Sigmoid colon (tissue), 7 donors: ENCODE results near the gene TELO2. TPM values are rescaled to one million over a fixed set of nuclear protein-coding genes. Genes with fewer than 3 reads are reported as not detected.

Experiments
- DNase-seq: peaks from one replicate; pipeline ENCODE4 v3.0.0-alpha.2; 2019
- H3K27ac ChIP-seq, 4 donors: fragments of 200-600 bp; sonication (generic); one replicate each; pipeline ENCODE4 v1.5.1; 2016 to 2019; ENCODE audit warnings: mild to moderate bottlenecking in 1 of 4
- H3K27me3 ChIP-seq, 3 donors: fragments of 200-600 bp; sonication (generic); one replicate each; pipeline ENCODE4 v1.5.1; 2019; ENCODE audit warnings: mild to moderate bottlenecking in 1 of 3
- H3K36me3 ChIP-seq, 4 donors: fragments of 200-600 bp; sonication (generic); one replicate each; pipeline ENCODE4 v1.5.1; 2016 to 2019
- H3K4me1 ChIP-seq, 4 donors: fragments of 200-600 bp; sonication (generic); one replicate each; pipeline ENCODE4 v1.5.1; 2017 to 2019
- H3K4me3 ChIP-seq, 4 donors: fragments of 200-600 bp; sonication (generic); one replicate each; pipeline ENCODE4 v1.5.1; 2017 to 2019; ENCODE audit warnings: mild to moderate bottlenecking in 2 of 4, moderate library complexity in 1 of 4
- H3K9me3 ChIP-seq, 4 donors: fragments of 200-600 bp in 3 of 4; sonication (generic) in 3 of 4; one replicate each; pipeline versions ENCODE4 v1.5.1 to v1.6.1; 2013 to 2019
- CTCF ChIP-seq, 4 experiments: fragments of 450-650 bp in 3 of 4; fragments of 200-600 bp in 1 of 4; IDR thresholded peaks; one replicate each; pipeline ENCODE4 v1.5.1; 2016 to 2019; ENCODE audit warnings: antibody characterized with exemption in 4 of 4, mild to moderate bottlenecking in 3 of 4, moderate library complexity in 2 of 4
- EP300 ChIP-seq, 4 donors: sonication (generic); formaldehyde crosslinking; IDR thresholded peaks; one replicate each; pipeline ENCODE4 v1.6.1; 2017; ENCODE audit warnings: antibody characterized with exemption in 4 of 4
- POLR2A ChIP-seq, 2 donors: fragments of 450-650 bp; IDR thresholded peaks; one replicate each; pipeline ENCODE4 v1.6.1; 2016; ENCODE audit warnings: antibody characterized with exemption in 2 of 2, mild to moderate bottlenecking in 2 of 2, moderate library complexity in 2 of 2
- POLR2AphosphoS5 ChIP-seq, 4 donors: sonication (generic); formaldehyde crosslinking; IDR thresholded peaks; one replicate each; pipeline ENCODE4 v1.6.1; 2017; ENCODE audit warnings: antibody characterized with exemption in 4 of 4
- WGBS, 2 donors: extraction: QIAGEN DNeasy Blood & Tissue Kit; methylation state at CpG; one replicate each; pipeline ENCODE4 v1.1.7; 2013; 5-methylcytosine and 5-hydroxymethylcytosine counted together
- intact Hi-C: fragments of 100-400 bp; cut with DNase I; formaldehyde crosslinking; loops from one replicate; pipeline ENCODE4 v1.15.1; 2023
- polyA plus RNA-seq, 3 donors: library from polyadenylated mRNA; stranded (reverse); fragments of 200-250 nt; gene quantifications; one replicate each; pipeline ENCODE4 v1.2.3, GENCODE V29; 2013
- total RNA-seq, 4 donors: library from RNA; depleted of rRNA; stranded (reverse); fragments of >200 nt; gene quantifications; one replicate each; pipeline ENCODE4 v1.1.0, GENCODE V29; 2016
- donor health status: healthy with polysubstance abuse.
- donor health status: Bipolar disorder and iron deficiency.
- donor health status: healthy.

The TELO2 gene
- total and polyA plus RNA-seq, 7 donors = 10.4 to 60.3 (median 13.2) TPM

GRCh38 chr16:1469693-1470201 is 23.4 kb upstream of the TELO2 start:
- no peak for TF ChIP-seq CTCF (IDR thresholded peaks at IDR 0.05)
- no peak for TF ChIP-seq POLR2AphosphoS5 (IDR thresholded peaks at IDR 0.05)
- no peak for TF ChIP-seq EP300 (IDR thresholded peaks at IDR 0.05)
- Histone ChIP-seq H3K4me1 (peaks cover 0 to 33% (median 26%) of the 10 kb centered on the region in 4 donors), H3K27ac (no peak overlapping the region), H3K4me3 (no peak overlapping the region), H3K27me3 (no peaks in the 10 kb centered on the region), H3K9me3 (no peaks in the 10 kb centered on the region), H3K36me3 (peaks cover 0 to 2% (median 0%) of the 10 kb centered on the region in 4 donors)
- WGBS, 2 donors = 80 to 84% methylated on average over 20 of the region's 20 CpGs
- intact Hi-C loops = no loop called here
- no peak for DNase-seq

- WGBS, 2 donors = 75 to 84% methylated on average over 14 of the region's 14 CpGs
- peak overlapping the region in 1 of 4 donors; percentile 31 for H3K27ac ChIP-seq
- DNase-seq = no peak
- H3K4me3 ChIP-seq = no peak overlapping the region
- no peak for TF ChIP-seq POLR2AphosphoS5 (IDR thresholded peaks at IDR 0.05)
- no peak for TF ChIP-seq CTCF (IDR thresholded peaks at IDR 0.05)
- TF ChIP-seq POLR2A (IDR thresholded peaks at IDR 0.05) = no peak
- TF ChIP-seq EP300 (IDR thresholded peaks at IDR 0.05) = no peak
- peaks cover 0 to 38% (median 30%) of the 10 kb centered on the region in 4 donors for H3K4me1 ChIP-seq
- H3K27me3 ChIP-seq = no peaks in the 10 kb centered on the region
- intact Hi-C loops = no loop called here
- H3K9me3 ChIP-seq = no peaks in the 10 kb centered on the region
- no peaks in the 10 kb centered on the region for H3K36me3 ChIP-seq
These were observed 22.5 kb upstream of the TELO2 start for GRCh38 chr16:1470481-1471251.

- DNase-seq = no peak
- H3K4me1 ChIP-seq = peaks cover 0 to 42% (median 34%) of the 10 kb centered on the region in 4 donors
- H3K36me3 ChIP-seq = no peaks in the 10 kb centered on the region
- peak overlapping the region in 1 of 4 donors; percentile 10 for H3K27ac ChIP-seq
- WGBS, 2 donors = 71 to 89% methylated on average over 26 of the region's 26 CpGs
- H3K27me3 ChIP-seq = no peaks in the 10 kb centered on the region
- H3K4me3 ChIP-seq = no peak overlapping the region
- intact Hi-C loops = no loop called here
- TF ChIP-seq CTCF (IDR thresholded peaks at IDR 0.05) = no peak
- no peak for TF ChIP-seq POLR2A (IDR thresholded peaks at IDR 0.05)
- no peak for TF ChIP-seq POLR2AphosphoS5 (IDR thresholded peaks at IDR 0.05)
- no peak for TF ChIP-seq EP300 (IDR thresholded peaks at IDR 0.05)
- H3K9me3 ChIP-seq = no peaks in the 10 kb centered on the region
These were observed 21.5 kb upstream of the TELO2 start for GRCh38 chr16:1471569-1472194.

GRCh38 chr16:1472974-1473373 is 20.2 kb upstream of the TELO2 start:
- no peak for TF ChIP-seq POLR2AphosphoS5 (IDR thresholded peaks at IDR 0.05)
- no peak for TF ChIP-seq EP300 (IDR thresholded peaks at IDR 0.05)
- no peak for TF ChIP-seq CTCF (IDR thresholded peaks at IDR 0.05)
- TF ChIP-seq POLR2A (IDR thresholded peaks at IDR 0.05) = no peak

More at GRCh38 chr16:1472974-1473373, 20.2 kb upstream of the TELO2 start:
- H3K27me3 ChIP-seq = no peaks in the 10 kb centered on the region
- H3K27ac ChIP-seq = no peak overlapping the region
- intact Hi-C loops = no loop called here
- WGBS, 2 donors = 74 to 82% methylated on average over 3 of the region's 3 CpGs
- peaks cover 0 to 42% (median 34%) of the 10 kb centered on the region in 4 donors for H3K4me1 ChIP-seq
- no peaks in the 10 kb centered on the region for H3K36me3 ChIP-seq
- H3K4me3 ChIP-seq = no peak overlapping the region
- DNase-seq = no peak
- no peaks in the 10 kb centered on the region for H3K9me3 ChIP-seq
